ENCODE data around the gene PTPRT.
A peak's percentile ranks its signal among the peaks of the same experiment; 100 is the strongest.
"Not testable (repeated sequence)": the region's sequence is repeated elsewhere in the genome, so short reads cannot be mapped to it uniquely, and the experiment has no call there.

Gene PTPRT

DNA sequence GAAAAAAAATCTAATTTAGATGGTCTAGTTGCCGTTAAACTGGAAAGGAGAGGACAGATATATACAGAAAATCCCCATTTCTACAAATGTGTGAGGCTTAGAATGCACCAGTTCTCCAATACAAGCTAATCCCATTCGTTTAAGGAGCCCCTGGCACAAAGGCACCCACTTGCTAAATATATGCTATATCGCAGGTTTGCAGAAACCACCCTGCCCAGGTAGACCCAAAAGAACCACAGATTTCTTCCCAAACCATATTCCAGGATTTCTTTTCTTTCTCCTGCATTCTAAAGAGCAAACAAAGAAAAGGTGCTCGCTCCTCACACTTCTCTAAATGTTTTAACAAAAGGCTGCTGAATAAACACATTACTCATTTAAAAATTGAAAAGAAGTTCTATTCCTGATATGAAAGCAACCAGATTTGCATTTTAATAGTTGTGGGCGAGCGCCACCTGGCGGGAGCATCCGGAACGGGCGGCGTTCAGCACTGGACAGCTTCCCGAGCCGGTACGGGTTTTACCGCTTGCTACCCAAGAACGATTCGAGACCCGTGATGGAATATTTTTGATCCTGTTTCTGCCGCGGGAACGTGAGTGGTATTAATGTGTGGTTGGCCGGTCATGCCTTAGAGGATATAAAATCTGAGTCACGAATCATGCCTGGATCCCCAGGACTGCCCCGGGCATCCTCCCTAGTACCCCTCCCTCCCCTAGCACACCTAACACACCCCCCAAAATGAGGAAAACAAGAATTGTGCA is 2.1 kb downstream of the PTPRT start:
- DNase-seq (ENCODE audit: low spot score) = peak; percentile 65

DNA sequence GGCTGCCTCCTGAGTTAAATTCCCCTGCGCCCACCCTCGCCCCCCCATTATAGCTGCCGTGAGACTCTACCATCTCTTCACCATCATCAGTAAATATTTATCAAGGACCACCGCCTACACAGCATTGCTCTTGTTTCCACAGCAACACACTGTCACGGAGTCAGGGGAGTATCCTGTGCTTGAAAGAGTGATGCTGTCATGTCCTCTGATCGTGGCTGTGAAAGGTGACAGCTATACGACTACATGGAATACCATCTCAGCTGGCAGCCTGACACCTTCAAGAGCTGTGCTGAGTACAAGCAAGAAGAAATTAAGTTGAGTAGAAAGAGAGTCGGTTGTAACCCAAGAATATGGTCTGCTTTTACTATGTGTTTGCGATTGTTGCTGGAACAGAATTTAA is 3.4 kb downstream of the PTPRT start:
- DNase-seq (ENCODE audit: low spot score) = no peak

DNA sequence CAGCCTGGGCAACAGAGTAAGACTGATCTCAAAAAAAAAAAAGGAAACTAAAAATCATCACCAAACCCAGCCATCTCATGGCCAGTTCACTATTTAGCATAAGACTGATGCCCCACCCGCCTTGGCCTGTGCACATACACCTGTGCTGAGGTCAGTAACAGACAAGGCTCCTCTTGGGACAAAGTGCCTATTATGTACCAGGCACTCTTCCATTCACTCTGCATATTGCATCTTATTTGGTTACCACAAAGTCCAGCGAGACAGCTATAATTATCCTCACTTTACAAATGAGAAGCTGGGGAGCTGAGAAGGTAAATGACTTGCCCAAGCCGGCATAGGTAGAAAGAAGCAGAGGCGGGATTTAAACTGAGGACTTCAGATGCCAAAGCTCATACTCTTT is 3.8 kb downstream of the PTPRT start:
- DNase-seq (ENCODE audit: low spot score) = no peak

GRCh38 chr20:43183536-43184070 is 6.1 kb downstream of the PTPRT start:
- no peak for DNase-seq (ENCODE audit: low spot score)

DNA sequence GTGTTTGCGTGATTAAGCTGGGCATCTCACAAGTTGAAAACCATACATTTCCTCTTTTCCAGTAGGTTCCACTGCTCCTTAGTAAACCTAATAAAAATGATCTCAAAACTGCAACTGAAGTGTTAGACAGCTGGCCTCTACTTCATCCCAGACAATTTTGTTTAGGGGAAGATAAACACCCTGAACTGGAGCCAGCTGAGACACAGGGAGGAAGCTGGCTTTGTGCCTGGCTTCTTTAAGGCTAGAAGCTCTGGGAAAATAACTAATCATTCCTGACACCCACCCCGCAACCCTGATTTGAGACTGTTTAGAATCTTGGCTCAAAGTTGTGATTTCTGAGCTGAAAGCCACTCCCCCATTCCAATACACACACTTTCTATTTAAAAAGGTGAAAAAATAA is 11.6 kb downstream of the PTPRT start:
- DNase-seq (ENCODE audit: low spot score) = no peak

DNA sequence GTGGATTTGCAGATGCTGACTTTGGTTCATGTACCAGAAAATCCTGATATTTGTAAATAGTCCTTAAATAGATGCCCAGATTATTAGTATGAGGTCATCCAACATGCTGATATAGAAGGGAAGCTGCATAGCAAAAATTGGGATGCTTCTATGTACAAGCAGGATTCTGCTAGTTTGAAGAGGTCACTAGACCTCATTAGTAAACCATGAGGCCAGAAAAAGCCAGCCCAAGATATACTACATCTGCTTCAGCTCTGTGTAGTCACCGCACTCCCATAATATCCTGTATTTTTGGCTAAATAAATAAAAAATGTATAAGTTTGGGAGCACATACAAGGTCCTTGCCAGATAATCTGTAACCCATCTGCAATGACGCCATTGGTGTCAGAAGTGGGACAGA is 13.0 kb downstream of the PTPRT start:
- no peak for DNase-seq (ENCODE audit: low spot score)

DNA sequence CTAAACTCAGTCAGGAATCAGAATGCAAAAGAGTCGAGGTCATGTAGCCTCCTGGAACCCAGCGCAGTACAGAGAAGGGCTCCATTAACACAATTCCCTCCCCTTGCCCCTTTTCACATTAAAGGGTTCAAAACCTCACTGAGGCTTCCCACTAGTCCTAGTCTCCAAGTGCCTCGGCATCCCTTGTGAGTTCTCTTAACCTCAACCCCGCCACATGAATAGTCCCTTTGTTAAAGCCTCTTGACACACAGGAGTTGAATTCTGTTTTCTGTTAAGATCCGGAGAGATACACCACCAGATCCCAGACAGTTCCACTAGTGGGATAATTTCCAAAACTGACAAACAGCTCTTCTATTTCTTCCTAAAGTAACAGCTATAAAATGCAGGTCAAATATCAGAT is 17.8 kb downstream of the PTPRT start:
- no peak for DNase-seq (ENCODE audit: low spot score)

- no peak for DNase-seq (ENCODE audit: low spot score)
Observed at GRCh38 chr20:43170771-43171170, 18.9 kb downstream of the PTPRT start.

- no peak for DNase-seq (ENCODE audit: low spot score)
Observed at GRCh38 chr20:43167615-43168014, 22.1 kb downstream of the PTPRT start.

GRCh38 chr20:43167021-43167420 is 22.7 kb downstream of the PTPRT start:
- peak; percentile 44 for DNase-seq (ENCODE audit: low spot score)

GRCh38 chr20:43165611-43166010 is 24.1 kb downstream of the PTPRT start:
- DNase-seq (ENCODE audit: low spot score) = no peak

GRCh38 chr20:43164736-43165135 is 25.0 kb downstream of the PTPRT start:
- not testable (repeated sequence) for DNase-seq (ENCODE audit: low spot score)

DNA sequence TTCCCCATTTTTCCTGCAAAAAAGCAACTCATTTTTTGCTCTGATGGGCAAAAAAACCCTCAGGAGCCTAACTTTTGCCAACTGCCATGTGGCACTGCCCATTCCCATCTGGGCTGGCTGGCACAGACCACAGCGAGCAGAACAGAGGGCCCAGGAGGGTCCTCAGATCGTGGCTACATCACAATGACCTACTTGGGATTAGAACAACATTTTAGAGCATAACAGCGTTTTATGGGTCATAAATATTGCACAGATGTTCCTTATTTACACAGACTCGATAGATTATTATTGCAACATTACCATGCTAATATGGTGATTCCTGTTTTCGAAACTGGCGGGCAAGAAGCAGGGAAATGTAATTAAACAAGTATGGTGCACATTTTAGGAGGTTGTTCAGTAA is 28.0 kb downstream of the PTPRT start:
- DNase-seq (ENCODE audit: low spot score) = no peak

GRCh38 chr20:43160941-43161340 is 28.8 kb downstream of the PTPRT start:
- no peak for DNase-seq (ENCODE audit: low spot score)

DNA sequence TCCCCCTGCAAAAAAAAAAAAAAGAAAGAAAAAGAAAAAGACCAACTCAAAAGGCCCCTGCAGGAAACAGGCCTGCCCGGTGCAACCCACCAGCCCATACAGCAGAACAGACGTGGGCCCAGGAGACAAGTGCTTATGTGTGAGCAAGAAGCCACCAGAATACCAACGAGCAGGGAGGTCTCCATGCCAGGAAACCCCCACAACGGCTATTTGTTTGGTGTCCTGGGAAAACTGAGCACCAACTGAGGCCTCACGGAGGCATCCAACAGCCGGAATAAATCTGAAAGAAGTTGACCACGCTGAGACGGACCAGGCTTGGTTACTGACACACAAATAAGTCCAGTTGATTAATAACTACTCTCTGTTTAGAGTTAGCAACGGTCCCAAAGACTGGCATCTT is 29.7 kb downstream of the PTPRT start:
- no peak for DNase-seq (ENCODE audit: low spot score)

DNA sequence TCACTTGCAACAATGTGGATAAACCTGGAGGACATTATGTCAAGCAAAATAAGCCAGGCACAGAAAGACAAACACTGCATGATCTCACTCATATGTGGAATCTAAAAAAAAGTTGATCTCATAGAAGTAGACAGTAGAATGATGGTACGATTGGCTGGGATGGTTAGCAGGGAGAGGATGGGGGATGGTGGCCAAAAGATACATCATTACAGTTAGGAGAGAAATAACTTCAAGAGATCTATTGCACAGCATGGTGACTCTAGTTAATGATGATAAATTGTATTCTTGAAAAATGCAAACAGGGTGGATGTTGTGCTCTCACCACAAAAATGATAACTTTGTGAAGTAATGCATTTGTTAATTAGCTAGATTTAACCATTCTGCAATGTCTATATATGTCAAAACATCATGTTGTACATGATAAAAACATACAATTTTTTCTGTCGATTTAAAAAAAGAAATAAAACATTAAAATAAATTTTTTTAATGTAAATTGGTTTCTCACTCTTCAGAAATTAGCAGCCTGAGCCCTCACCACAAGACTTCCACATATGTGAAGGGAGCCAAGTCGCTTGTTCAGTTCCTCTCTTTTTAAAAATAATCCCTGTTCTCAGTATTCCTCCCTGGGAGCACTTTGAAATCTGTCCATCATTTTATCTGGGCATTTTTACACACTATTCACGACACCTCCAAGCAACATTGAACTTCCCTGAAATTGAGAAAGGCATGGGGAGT is 34.2 kb downstream of the PTPRT start:
- no peak for DNase-seq (ENCODE audit: low spot score)

DNA sequence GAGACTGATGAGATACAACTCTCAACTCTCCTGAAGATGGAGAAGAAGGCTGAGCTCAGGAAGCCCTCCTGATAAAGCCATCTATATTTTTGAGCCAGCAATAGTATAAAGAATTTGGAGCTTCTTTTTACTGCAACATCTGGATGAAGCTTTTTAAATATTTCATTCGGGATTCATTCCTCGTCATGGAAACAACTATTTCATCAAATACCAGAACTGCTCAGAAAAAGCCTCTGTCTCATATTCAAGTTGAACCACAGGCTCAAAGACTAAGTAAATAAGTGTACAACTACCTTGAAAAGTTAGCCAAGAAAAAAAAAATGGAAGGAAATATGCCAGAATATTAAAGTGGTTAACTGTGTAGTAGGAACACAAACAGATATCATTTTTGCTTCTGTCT is 37.8 kb downstream of the PTPRT start:
- DNase-seq (ENCODE audit: low spot score) = no peak

- no peak for DNase-seq (ENCODE audit: low spot score)
Observed at GRCh38 chr20:43151256-43151655, 38.5 kb downstream of the PTPRT start.

DNA sequence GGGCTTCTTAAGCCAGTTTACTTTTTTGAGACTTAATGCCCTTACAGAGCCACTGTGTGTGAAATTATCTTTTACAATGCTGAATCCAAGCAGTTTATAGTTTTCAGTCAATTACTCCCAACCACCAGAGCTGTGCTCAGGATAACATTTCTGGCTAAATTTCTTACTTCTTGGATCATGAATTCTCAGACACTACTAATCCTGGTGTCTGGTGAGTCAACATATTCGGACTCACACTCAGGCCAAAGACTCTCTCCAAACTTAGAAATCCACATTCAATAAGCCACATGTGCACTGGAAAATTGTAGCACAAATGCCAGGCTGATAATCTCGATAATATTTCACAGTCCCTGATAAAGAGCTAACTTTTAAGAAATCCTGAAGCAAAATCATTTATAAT is 49.0 kb downstream of the PTPRT start:
- peak; percentile 4 for DNase-seq (ENCODE audit: low spot score)

DNA sequence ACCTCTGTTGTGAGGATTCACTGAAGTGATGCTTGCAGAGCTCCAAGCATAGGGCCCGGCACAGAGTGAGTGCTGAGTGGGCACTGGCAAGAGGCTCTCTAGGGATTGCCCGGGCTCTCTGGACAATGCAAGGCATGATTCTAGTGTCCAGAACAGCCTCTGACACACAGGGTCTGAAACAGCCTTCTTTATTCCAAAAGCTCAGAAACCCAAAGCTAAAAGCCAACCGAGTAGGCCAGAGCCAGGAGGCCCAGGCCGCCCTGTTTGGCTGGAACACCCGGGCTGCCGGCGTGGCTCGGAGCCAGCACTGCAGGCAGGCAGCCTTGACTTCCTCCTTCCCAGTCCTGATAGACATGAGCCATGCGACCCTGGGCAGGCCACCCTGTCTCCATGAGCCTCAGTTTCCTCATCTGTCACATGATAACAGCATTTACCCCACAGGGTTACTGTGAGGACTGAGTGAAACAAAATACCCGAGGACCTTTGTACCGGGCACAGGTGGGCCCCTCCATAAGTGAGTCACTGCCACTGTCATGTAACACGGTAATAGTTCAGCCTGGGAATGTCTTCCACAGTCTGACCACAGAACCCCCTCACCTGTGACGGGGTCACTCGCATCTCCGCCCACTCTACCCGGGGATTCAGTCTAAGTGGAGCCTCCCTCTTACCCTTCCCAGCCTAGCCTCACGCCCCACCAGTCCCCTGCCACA is 51.5 kb downstream of the PTPRT start:
- peak; percentile 13 for DNase-seq (ENCODE audit: low spot score)

GRCh38 chr20:43137160-43137559 is 52.5 kb downstream of the PTPRT start:
- no peak for DNase-seq (ENCODE audit: low spot score)

DNA sequence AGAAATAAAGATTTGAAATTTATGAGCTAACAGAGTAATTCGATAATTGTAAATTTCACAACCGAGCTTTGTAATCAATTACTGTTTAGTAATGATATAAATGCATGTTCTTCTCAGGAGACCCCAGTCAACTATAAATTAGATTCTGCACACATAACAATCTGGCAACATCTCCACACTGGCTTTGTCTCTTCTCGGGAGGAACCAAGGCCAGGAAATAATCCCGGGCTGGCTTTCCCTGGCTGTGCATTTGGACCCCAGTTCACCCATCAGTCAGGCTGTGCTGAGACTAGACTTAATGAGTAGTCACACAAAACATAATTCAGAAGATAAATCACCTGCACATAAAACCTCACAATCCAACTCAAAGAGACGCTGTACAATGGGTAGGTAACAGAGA is 65.5 kb downstream of the PTPRT start:
- DNase-seq (ENCODE audit: low spot score) = no peak

- DNase-seq (ENCODE audit: low spot score) = no peak
Observed at GRCh38 chr20:43123180-43123579, 66.5 kb downstream of the PTPRT start.
